Esophagus muscularis mucosa (tissue), 4 donors: Measurements from ENCODE around the gene ANKRD17. TPM values are rescaled to one million over a fixed set of nuclear protein-coding genes. Genes with fewer than 3 reads are reported as not detected.

ENCODE experiments used
- DNase-seq: peaks from one replicate; pipeline ENCODE4 v3.0.0-alpha.2; 2017; ENCODE audit errors: extremely low spot score
- H3K27ac ChIP-seq, 4 donors: fragments of 200-600 bp; sonication (generic); replicated peaks in 1 of 4; 1 replicate in 3 of 4; 2 replicates in 1 of 4; pipeline ENCODE4 v1.5.1; 2016 to 2019; ENCODE audit warnings: mild to moderate bottlenecking in 1 of 4
- H3K27me3 ChIP-seq, 4 donors: fragments of 200-600 bp; sonication (generic); one replicate each; pipeline versions ENCODE4 v1.5.1 to v1.6.0; 2016 to 2019
- H3K36me3 ChIP-seq, 4 donors: fragments of 200-600 bp; sonication (generic); one replicate each; pipeline ENCODE4 v1.5.1; 2016 to 2019
- H3K4me1 ChIP-seq, 4 donors: fragments of 200-600 bp; sonication (generic); one replicate each; pipeline ENCODE4 v1.5.1; 2016 to 2019
- H3K4me3 ChIP-seq, 4 donors: fragments of 200-600 bp; sonication (generic); 1 replicate in 2 of 4; 2 replicates in 2 of 4; pipeline ENCODE4 v1.5.1; 2016 to 2019; ENCODE audit warnings: mild to moderate bottlenecking in 4 of 4, moderate library complexity in 1 of 4
- H3K9me3 ChIP-seq, 4 donors: fragments of 200-600 bp; sonication (generic); 1 replicate in 3 of 4; 2 replicates in 1 of 4; pipeline ENCODE4 v1.5.1; 2016 to 2019
- EP300 ChIP-seq: sonication (generic); formaldehyde crosslinking; IDR thresholded peaks from one replicate; pipeline ENCODE4 v1.6.1; 2017; ENCODE audit warnings: antibody characterized with exemption
- POLR2A ChIP-seq: fragments of 450-650 bp; IDR thresholded peaks from one replicate; pipeline ENCODE4 v1.6.1; 2017; ENCODE audit warnings: antibody characterized with exemption, moderate library complexity, mild to moderate bottlenecking, low read depth
- POLR2AphosphoS5 ChIP-seq, 2 donors: sonication (generic); formaldehyde crosslinking; IDR thresholded peaks; one replicate each; pipeline ENCODE4 v1.6.1; 2017; ENCODE audit warnings: antibody characterized with exemption in 2 of 2
- WGBS: methylation state at CpG from one replicate; pipeline ENCODE4 v1.1.5; 2018; 5-methylcytosine and 5-hydroxymethylcytosine counted together
- intact Hi-C: fragments of 100-400 bp; cut with DNase I; formaldehyde crosslinking; loops from one replicate; pipeline ENCODE4 v1.15.1; 2023
- total RNA-seq, 4 donors: library from RNA; depleted of rRNA; stranded (reverse); fragments of >200 nt; gene quantifications; one replicate each; pipeline versions ENCODE4 v1.1.0 to v1.2.1, GENCODE V29; 2016
- TF ChIP-seq, protein P1 (sequence below), 3 experiments: fragments of 200-600 bp in 2 of 3; fragments of 450-650 bp in 1 of 3; sonication (generic) in 2 of 3; IDR thresholded peaks; one replicate each; pipeline ENCODE4 v1.5.1; 2017 to 2019; ENCODE audit warnings: antibody characterized with exemption in 3 of 3, mild to moderate bottlenecking in 2 of 3, moderate library complexity in 1 of 3

The ANKRD17 gene
- total RNA-seq, 4 donors from 2014 or later, result 47.9 to 58.1 (median 54.7) TPM

DNA sequence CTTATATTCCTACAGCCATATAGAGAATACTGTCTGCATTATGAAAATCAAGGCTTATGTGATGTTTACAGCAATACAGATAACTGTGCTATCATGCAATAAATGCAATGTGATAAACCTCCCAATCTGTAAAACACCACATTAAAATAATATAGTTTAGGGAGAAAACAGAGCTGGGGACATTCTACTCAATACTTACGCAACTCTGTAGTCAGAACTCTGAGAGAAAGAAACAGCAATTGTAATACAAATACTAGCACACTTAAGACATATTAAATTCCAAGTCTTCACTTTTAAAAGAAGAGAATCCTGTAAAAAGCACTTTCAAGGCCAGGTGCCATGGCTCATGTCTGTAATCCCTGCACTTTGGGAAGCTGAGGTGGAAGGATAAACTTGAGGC, 61.4 kb downstream of the ANKRD17 start:
- Histone ChIP-seq H3K36me3 (no peaks in the 10 kb centered on the region), H3K27me3 (no peaks in the 10 kb centered on the region), H3K27ac (no peak overlapping the region), H3K4me1 (peaks cover 0 to 45% (median 31%) of the 10 kb centered on the region in 4 donors), H3K9me3 (no peaks in the 10 kb centered on the region), H3K4me3 (no peak overlapping the region)
- 97% methylated on average over 1 of the region's 1 CpG for WGBS
- no peak for TF ChIP-seq POLR2A
- no peak for TF ChIP-seq POLR2AphosphoS5 (IDR thresholded peaks at IDR 0.05)
- TF ChIP-seq, protein P1, sequence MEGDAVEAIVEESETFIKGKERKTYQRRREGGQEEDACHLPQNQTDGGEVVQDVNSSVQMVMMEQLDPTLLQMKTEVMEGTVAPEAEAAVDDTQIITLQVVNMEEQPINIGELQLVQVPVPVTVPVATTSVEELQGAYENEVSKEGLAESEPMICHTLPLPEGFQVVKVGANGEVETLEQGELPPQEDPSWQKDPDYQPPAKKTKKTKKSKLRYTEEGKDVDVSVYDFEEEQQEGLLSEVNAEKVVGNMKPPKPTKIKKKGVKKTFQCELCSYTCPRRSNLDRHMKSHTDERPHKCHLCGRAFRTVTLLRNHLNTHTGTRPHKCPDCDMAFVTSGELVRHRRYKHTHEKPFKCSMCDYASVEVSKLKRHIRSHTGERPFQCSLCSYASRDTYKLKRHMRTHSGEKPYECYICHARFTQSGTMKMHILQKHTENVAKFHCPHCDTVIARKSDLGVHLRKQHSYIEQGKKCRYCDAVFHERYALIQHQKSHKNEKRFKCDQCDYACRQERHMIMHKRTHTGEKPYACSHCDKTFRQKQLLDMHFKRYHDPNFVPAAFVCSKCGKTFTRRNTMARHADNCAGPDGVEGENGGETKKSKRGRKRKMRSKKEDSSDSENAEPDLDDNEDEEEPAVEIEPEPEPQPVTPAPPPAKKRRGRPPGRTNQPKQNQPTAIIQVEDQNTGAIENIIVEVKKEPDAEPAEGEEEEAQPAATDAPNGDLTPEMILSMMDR (IDR thresholded peaks at IDR 0.05), result no peak
- TF ChIP-seq EP300, result no peak
- intact Hi-C loops, result no loop called here
- no peak for DNase-seq

DNA sequence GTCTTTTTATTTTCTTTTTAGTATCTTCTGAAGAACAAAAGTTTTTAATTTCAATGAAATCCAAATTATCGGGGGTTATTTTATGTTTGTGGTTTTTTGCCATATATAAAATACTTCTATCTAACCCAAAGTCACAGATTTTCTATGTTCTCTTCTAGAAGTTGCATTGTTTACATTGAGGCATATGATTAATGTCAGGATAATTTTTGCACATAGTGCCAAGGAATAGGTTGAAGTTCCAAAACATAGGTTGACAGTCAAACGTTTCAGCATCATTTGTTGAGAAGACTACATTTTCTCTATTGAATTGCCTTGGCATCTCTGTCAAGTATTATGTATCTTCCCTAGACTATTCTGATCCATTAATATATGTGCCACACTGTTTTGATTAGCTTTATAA, 64.5 kb downstream of the ANKRD17 start:
- no peak for DNase-seq
- WGBS, result 73% methylated on average over 2 of the region's 2 CpGs
- intact Hi-C loops, result no loop called here
- TF ChIP-seq POLR2A, result no peak
- no peak for TF ChIP-seq EP300
- TF ChIP-seq, protein P1 (IDR thresholded peaks at IDR 0.05), result no peak
- TF ChIP-seq POLR2AphosphoS5 (IDR thresholded peaks at IDR 0.05), result no peak
- no peak overlapping the region for H3K4me3 ChIP-seq
- no peaks in the 10 kb centered on the region for H3K36me3 ChIP-seq
- H3K4me1 ChIP-seq, result peaks cover 0 to 20% (median 14%) of the 10 kb centered on the region in 4 donors
- H3K27me3 ChIP-seq, result no peaks in the 10 kb centered on the region
- no peak overlapping the region for H3K27ac ChIP-seq
- no peaks in the 10 kb centered on the region for H3K9me3 ChIP-seq

DNA sequence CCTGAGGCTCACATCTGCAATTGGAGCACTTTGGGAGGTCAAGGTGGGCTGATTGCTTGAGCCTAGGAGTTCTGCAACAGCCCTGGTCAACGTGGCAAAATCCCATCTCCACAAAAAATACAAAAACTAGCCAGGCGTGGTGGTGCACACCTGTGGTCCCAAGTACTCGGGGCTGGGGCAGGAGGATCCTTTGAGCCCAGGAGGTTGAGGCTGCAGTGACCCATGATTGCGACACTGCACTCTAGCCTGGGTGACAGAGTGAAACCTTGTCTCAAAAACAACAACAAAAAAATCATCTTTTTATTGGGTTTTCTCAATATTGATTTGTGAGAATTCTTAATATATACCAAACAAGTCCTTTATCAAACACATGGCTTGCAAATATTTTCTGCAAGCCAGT, 64.9 kb downstream of the ANKRD17 start:
- no peaks in the 10 kb centered on the region for H3K9me3 ChIP-seq
- no peak for DNase-seq
- no peak for TF ChIP-seq POLR2A
- no peak for TF ChIP-seq POLR2AphosphoS5 (IDR thresholded peaks at IDR 0.05)
- no peak for TF ChIP-seq EP300
- TF ChIP-seq, protein P1 (IDR thresholded peaks at IDR 0.05), result no peak
- 90% methylated on average over 4 of the region's 4 CpGs for WGBS
- no peaks in the 10 kb centered on the region for H3K27me3 ChIP-seq
- no peaks in the 10 kb centered on the region for H3K36me3 ChIP-seq
- H3K27ac ChIP-seq, result no peak overlapping the region
- H3K4me3 ChIP-seq, result no peak overlapping the region
- peaks cover 0 to 18% (median 10%) of the 10 kb centered on the region in 4 donors for H3K4me1 ChIP-seq
- intact Hi-C loops, result no loop called here

DNA sequence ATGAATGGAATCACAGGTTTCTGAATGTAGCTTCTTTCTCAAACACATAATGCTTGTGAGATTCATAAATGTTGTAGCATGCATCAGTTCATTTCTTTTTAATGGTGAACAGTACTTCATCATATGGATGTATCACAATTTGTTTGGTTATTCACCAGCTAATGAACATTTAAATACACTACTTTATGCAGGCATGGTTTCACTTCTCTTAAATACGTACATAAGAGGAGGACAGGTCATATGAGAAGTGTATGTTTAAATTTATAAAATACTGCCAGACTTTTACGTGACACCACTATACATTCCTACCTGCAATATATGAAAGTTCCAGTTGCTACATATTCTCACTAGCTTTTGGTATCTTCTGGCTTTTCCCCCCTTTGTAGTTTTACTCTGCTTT, 65.4 kb downstream of the ANKRD17 start:
- Histone ChIP-seq H3K4me1 (peaks cover 0 to 12% (median 5%) of the 10 kb centered on the region in 4 donors), H3K27ac (no peak overlapping the region), H3K27me3 (no peaks in the 10 kb centered on the region), H3K9me3 (no peaks in the 10 kb centered on the region), H3K36me3 (no peaks in the 10 kb centered on the region), H3K4me3 (no peak overlapping the region)
- DNase-seq, result no peak
- TF ChIP-seq, protein P1 (IDR thresholded peaks at IDR 0.05), result no peak
- TF ChIP-seq POLR2A (no peak), EP300 (no peak), POLR2AphosphoS5 (IDR thresholded peaks at IDR 0.05) (no peak)
- intact Hi-C loops, result no loop called here
- 75% methylated on average over 2 of the region's 2 CpGs for WGBS

DNA sequence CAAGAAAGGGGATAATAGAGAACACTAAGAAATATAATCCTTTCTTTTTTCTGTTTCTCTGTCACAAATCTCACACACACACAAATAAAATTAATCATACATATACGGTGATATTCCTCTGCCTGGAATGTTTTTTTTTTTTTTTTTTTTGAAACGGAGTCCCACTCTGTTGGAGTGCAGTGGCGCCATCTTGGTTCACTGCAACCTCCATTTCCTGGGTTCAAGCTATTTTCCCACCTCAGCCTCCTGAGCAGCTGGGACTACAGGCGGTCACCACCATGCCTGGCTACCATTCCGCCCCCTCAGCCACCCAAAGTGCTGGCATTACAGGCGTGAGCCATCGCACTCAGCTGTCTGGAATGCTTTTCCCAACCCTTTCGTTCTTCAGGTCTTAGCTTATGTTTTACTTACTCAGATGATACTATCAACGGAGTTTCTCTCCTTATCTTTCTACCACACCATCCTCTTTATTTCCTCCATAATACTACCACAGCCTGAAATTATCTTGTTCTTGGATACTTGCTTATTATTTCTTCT, 69.3 kb downstream of the ANKRD17 start:
- Histone ChIP-seq H3K27me3 (no peaks in the 10 kb centered on the region), H3K4me1 (peaks cover 3 to 18% (median 16%) of the 10 kb centered on the region in 4 donors), H3K4me3 (no peak overlapping the region), H3K9me3 (no peaks in the 10 kb centered on the region), H3K36me3 (no peaks in the 10 kb centered on the region), H3K27ac (no peak overlapping the region)
- DNase-seq, result no peak
- TF ChIP-seq POLR2AphosphoS5 (IDR thresholded peaks at IDR 0.05), result no peak
- no peak for TF ChIP-seq EP300
- TF ChIP-seq POLR2A, result no peak
- TF ChIP-seq, protein P1 (IDR thresholded peaks at IDR 0.05), result no peak
- intact Hi-C loops, result no loop called here
- WGBS, result 94% methylated on average over 9 of the region's 9 CpGs
